Osteocyte (in vitro differentiated cells): ENCODE results near the gene ZNF326. TPM values are rescaled to one million over a fixed set of nuclear protein-coding genes. Genes with fewer than 3 reads are reported as not detected.

ENCODE experiments used
- DNase-seq: peaks from one replicate; pipeline ENCODE4 v3.0.0; 2021; ENCODE audit warnings: mixed read lengths; ENCODE audit not compliant: unreplicated experiment; ENCODE audit errors: extremely low spot score
- H3K27ac Mint-ChIP-seq: one replicate; pipeline ENCODE4 v1.8.0; 2021; ENCODE audit warnings: mild to moderate bottlenecking, mixed read lengths; ENCODE audit not compliant: unreplicated experiment
- H3K27me3 Mint-ChIP-seq: one replicate; pipeline ENCODE4 v1.8.0; 2021; ENCODE audit warnings: mixed read lengths; ENCODE audit not compliant: unreplicated experiment
- H3K36me3 Mint-ChIP-seq: one replicate; pipeline ENCODE4 v1.8.0; 2021; ENCODE audit warnings: mixed read lengths; ENCODE audit not compliant: unreplicated experiment
- H3K4me1 Mint-ChIP-seq: one replicate; pipeline ENCODE4 v1.8.0; 2021; ENCODE audit warnings: mixed read lengths; ENCODE audit not compliant: unreplicated experiment
- H3K4me3 Mint-ChIP-seq: one replicate; pipeline ENCODE4 v1.8.0; 2021; ENCODE audit warnings: mild to moderate bottlenecking, moderate library complexity, mixed read lengths; ENCODE audit not compliant: unreplicated experiment
- H3K9me3 Mint-ChIP-seq: one replicate; pipeline ENCODE4 v1.8.0; 2021; ENCODE audit warnings: mixed read lengths; ENCODE audit not compliant: unreplicated experiment
- CTCF ChIP-seq: fragments of 200-600 bp; sonication (generic); IDR thresholded peaks from 2 replicates; pipeline ENCODE4 v1.5.0; 2021; ENCODE audit warnings: antibody characterized with exemption, mild to moderate bottlenecking, moderate library complexity
- total RNA-seq: library from RNA; stranded (reverse); gene quantifications from 2 replicates; pipeline ENCODE4 v1.2.1, GENCODE V29; 2021

ZNF326 gene
- total RNA-seq, 1 donor from 2014 or later: 33.4 TPM

- Mint-ChIP-seq H3K36me3 (no peaks in the 10 kb centered on the region), H3K27ac (no peak overlapping the region), H3K9me3 (peaks cover 13% of the 10 kb centered on the region), H3K4me1 (peaks cover 15% of the 10 kb centered on the region), H3K27me3 (no peaks in the 10 kb centered on the region), H3K4me3 (no peak overlapping the region)
- no peak for TF ChIP-seq CTCF
- no peak for DNase-seq
Measured at GRCh38 chr1:89959719-89960118, 35.2 kb upstream of the ZNF326 start.

DNA sequence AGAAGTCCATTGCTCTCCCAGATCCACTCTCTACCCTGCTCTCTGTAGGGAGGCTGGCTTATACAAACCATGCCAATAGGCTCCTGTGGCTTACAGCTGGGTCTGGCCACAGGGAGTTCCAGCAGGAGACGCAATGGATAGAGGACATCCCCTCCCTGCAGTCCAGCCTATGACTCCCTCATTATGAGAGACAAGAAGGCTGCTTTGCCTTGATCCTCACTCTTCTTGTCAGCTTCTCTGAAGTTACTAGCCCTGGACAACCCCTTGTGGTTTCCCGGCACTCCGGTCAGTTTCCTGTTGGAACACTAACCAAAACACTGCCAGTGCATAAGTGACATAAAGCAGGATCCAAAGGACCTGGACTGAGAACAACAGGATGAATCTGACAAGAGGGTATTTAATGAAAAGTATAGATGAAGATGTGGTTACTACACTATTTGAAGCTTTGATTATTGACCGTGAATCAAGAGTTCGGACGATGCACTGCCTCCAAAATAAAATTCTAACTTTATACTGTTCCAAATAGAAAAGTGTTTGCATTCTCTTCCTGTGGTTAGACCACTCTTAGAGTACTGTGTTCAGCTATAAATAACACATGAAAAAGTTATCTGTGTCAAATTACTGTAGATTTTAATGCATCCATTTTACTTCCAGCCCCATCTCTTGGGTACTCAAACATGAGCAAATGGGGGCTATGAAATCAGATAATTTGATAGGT is 32.7 kb upstream of the ZNF326 start:
- Mint-ChIP-seq H3K9me3 (peaks cover 13% of the 10 kb centered on the region), H3K4me1 (peaks cover 12% of the 10 kb centered on the region), H3K36me3 (no peaks in the 10 kb centered on the region), H3K27me3 (peaks cover 2% of the 10 kb centered on the region), H3K27ac (no peak overlapping the region), H3K4me3 (no peak overlapping the region)
- no peak for TF ChIP-seq CTCF
- no peak for DNase-seq

DNA sequence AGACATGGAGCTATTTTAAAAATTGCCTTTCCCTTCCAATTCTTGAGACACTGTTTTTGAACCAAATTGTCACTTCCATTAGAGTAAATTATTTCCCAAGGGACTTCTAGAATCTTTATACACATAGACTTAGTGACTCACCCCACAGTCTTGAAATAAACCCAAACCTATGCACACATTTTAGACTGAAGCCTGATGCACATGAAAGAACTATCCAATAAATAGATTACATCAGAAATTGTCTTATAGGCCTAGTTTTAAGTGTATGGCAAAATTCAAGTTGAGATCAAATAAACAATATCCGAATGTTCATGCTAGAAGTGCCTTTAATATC is 32.2 kb upstream of the ZNF326 start:
- Mint-ChIP-seq H3K27me3 (peaks cover 4% of the 10 kb centered on the region), H3K36me3 (no peaks in the 10 kb centered on the region), H3K4me1 (peaks cover 11% of the 10 kb centered on the region), H3K27ac (no peak overlapping the region), H3K9me3 (peaks cover 13% of the 10 kb centered on the region), H3K4me3 (no peak overlapping the region)
- TF ChIP-seq CTCF: no peak
- DNase-seq: no peak

DNA sequence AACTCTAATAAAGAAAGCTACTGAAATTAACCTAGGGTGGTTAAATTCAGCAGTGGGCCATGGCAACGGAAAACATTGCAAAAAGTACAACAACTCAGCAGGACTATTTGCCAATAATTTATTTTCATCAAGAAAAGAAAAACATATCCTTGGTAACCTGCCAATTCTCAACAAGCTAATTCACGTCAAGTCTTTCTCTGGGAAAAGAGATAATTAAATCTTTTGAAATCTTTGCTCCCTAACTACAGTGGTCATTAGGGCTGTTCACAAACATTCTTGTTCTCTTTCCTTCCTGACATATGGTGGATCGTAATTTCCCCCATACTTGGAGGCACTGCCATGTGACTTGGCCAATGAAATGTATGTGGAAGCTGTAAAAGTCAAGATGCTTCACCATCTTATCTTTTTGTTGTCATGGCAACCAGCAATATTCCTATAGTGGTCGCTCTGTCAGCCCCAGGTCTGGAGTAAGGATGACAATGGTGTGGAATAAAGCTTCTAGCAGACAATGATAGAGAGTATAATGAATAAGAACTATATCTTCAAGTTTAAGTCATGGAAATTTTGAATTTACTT is 29.6 kb upstream of the ZNF326 start:
- H3K27me3 Mint-ChIP-seq: peaks cover 4% of the 10 kb centered on the region
- TF ChIP-seq CTCF: no peak
- peaks cover 11% of the 10 kb centered on the region for H3K4me1 Mint-ChIP-seq
- H3K4me3 Mint-ChIP-seq: no peak overlapping the region
- H3K9me3 Mint-ChIP-seq: peaks cover under 1% of the 10 kb centered on the region
- H3K27ac Mint-ChIP-seq: no peak overlapping the region
- no peak for DNase-seq
- no peaks in the 10 kb centered on the region for H3K36me3 Mint-ChIP-seq

DNA sequence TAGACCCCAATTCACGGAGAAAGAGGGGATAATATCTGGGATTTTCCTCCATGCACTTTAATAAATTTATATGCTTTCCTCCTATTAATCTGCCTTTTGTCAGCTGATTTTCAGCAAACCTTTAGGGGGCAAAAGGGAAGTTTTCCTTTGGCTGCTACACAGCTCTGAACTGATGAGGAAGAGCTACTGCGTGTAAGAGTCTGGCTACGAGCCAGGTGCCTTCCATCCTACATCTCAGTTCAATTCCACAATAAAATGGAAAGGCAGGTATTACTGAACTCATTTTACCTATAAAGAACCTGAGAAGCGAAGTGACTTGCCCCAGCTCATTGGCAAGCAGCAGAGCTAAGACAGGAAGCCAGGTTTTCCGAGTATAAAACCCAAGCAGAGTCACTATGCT is 28.3 kb upstream of the ZNF326 start:
- Mint-ChIP-seq H3K27ac (no peak overlapping the region), H3K27me3 (peaks cover 4% of the 10 kb centered on the region), H3K4me1 (peaks cover 11% of the 10 kb centered on the region), H3K9me3 (no peaks in the 10 kb centered on the region), H3K4me3 (no peak overlapping the region), H3K36me3 (no peaks in the 10 kb centered on the region)
- no peak for DNase-seq
- TF ChIP-seq CTCF: no peak
